ENCODE measurements around the gene TFAP2E.

The TFAP2E gene

DNA sequence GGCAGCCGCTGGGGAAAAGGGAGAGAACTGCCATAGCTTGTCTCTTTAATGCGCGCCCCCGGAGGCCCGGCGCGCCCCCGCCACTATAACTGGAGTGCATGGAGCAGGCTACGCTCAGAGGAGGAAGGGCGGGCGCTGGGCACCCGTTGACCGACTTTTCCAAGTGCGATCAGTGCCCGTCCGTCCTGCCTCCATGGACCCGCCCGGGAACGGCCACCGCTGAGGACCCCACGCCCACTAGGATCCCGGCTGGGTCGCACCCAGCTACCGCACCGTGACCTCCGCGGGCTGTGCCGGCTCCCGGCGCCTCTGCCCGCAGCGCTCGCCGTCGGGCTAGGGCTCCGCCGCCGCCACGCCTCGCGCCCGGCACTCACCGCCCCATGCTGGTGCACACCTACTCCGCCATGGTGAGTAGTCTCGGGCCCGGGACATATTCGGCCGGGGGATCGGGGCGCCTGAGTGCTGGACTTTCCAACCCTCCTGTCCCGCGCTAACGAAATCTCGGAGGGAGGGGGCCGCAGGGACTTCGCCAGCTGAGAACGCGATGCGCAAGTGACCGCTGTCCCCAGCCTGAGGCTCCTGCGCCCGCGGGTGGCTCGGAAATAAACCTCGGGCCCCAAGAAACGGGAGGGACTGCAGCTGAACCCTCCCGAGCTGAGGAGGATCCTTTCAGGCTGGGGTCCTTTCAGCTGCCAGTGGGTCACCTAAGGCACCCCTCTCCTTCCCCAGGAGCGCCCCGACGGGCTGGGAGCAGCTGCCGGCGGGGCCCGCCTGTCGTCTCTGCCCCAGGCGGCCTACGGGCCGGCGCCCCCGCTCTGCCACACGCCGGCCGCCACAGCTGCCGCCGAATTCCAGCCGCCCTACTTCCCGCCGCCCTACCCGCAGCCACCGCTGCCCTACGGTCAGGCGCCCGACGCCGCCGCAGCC, at the start of gene TFAP2E:
Gene TFAP2E, plus strand, starts transcription at position 117 of the 927 bp plus-strand sequence. Its CDS starts 264 bp downstream, at position 381.
- peak; percentile 9 for DNase-seq

DNA sequence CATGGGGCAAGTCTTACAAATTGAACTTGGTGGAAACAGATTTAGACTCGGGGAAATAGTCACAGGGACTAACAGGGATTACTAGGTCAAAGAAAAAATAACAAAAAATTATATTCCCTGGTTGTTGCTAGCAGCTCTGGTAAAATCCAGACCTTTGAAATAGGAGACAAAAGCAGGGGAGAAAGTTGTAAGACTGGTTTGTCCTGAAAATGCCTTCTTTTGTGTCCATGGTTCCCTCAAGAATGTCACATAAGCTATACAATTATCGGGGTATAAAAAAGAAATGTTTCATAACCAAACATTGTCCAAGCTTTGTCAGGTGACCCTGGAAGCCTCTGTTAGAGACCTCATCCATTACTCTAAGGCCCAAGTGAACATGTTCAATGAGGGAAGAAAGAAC, 49.0 kb upstream of the TFAP2E start:
- no peak for DNase-seq

DNA sequence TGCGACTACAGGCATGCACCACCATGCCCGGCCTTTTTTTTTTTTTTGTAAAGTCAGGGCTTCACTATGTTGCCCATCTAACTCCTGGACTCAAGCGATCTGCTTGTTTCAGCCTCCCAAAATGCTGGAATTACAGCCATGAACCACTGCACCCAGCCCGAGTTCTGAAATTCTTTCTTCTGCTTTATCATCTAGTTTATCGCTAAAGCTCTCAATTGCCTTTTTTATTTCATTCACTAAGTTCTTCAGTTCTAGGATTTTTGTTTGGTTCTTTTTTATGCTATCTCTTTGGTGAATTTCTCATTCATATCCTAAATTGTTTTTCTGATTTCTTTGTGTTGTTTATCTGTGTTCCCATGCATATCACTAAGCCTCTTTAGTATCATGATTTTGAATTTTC, 42.9 kb upstream of the TFAP2E start:
- no peak for DNase-seq

DNA sequence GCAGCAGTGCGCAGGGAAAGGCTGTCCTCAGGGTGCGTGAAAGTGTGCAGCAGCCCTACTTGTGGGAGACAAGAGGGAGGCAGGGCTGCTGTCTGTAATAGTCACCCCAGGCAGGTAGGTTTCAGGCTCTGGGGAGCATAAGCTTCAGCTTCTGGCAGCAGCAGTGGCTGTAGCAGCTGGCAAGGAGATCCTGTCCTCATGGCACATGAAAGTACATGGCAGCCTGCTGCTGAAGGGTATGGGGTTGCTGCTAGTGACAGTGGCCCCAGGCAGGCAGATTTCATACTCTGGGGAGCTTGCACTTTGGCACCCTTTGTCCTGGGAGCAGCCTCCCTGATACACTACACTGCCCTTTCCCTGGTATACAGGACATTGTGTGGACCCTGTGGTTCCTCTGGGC, 42.2 kb upstream of the TFAP2E start:
- DNase-seq, result no peak

DNA sequence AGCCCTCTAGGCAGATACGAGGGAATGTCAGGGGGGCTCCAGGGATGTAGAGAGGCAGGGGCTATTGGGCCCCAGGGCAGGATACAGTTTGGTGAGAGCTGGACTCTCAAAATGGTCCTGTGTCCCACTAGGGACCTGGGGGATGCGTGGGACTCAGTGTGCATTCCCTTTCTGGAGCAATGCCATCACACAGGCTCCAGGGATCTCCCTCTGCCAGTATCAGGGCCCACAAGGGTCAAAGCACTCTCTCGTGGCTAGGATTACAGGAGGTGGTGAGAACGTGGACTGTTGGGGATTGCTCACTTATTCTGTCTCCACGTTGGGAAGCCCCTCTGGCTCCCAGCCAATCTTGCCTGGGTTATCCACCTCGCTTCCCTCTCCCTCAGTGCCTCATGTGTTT, 41.7 kb upstream of the TFAP2E start:
- no peak for DNase-seq

DNA sequence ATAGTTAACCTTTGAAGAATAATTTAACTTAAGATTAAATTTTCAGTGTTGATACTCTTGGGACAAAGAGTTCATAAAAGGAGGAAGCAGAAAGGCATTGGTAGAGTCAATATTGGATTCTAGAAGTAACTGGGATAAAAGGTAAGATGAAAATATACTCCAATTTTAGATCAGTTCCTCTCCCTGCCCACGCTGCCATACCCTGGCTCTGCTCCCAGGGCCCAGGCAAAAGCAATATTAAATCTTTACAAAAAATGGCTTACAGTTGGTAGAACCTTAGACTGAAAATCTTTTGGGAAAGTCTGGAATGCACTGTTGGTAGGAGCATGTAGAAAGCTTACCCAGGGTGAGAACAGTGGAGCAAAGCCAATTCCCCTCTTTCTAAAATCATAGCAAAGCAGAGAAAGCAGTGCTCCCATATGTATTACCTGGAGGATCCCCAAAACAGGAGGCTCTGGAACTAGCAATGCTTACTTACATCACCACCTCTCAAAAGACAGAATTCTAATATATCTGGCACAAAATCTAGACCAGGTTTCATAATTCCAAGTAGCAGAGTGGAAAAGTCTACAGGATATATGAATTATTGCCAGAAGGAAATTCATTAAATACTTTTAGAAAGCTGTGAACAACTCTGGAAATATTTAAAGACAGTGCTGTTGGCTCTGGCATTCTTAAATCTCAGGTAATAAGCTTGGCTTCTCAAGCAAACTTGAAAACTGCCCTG, 40.5 kb upstream of the TFAP2E start:
- no peak for DNase-seq

DNA sequence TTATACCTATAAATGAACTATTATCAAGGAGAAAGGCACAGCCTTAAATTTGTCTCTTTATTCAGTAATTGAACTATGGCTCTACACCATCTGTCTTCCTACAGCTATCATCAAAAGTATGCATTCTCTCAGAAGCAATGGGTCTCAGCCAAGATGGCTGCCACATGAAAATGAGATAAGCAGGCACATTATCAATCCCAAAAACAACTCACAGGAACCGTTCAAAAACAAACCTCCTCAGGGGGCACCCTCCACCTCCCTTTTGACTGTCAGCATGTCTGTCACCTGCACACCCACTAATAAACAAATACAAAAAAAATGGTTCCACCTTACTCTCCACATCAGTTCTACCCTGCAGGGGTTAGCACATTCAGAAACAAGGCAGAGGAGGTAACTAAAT, 39.5 kb upstream of the TFAP2E start:
- DNase-seq, result no peak

DNA sequence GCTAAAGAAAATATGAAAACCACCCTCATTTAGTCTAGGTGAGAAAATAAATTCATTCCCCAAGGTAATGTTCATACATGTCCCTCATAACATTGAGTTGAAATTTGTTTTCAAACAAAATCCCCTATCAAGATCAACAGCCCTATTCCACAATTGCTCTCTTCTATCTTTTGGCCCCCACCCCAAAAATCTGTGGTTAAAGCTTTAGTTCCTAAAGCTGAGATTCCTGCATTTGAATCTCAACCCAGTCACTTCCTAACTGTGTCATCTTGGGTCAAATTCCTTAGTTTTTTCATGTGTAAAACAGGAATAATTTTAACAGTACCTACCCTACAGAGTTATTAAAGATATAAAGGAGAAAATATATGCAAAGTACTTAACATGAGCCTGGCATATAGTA, 37.9 kb upstream of the TFAP2E start:
- DNase-seq, result no peak

DNA sequence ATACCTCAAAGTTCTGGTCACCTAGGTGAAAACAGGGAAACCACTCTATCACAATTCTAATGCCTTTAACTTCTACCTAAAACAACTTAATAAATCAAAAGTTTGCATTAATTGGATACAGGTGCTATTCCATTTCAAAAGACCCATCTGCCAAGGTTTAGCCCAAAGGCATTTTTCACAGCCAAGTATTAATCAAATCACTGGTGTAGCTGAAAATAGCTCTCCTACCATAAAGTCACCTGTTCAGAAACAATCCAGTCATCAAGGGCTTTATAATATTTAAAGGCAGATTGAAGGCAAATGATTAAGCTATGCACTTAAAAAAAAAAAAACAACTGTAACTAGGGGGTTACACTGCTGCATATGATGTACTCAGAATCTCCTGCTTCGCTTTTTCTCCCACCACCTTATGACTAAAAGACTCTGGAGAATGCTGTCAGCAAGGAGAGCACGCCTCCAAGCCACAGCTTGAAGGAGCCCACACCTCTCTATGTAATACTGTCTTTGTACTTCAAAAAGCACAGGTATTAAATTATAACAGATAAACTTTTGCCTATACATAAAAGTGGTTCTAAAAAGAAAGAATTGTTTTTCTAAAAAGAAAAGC, 36.5 kb upstream of the TFAP2E start:
- no peak for DNase-seq

DNA sequence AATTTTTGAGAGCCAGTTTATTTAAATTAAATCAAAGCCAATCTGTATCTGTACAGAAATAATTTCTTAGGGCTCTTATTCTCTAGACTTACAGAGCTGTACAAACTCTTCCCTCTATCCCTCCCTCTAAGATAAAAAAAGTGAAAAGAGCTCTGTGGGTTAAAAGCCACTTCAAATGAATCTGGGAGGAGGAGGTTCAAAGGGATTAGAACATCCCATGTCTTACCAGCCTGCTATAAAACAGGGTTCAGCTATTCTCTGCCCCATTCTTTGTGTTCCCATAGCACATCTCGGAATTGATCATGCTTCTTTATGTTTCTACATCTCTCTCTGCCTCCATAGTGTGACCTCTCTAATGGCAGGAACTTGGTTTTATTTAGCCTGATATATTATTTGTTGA, 35.3 kb upstream of the TFAP2E start:
- no peak for DNase-seq

DNA sequence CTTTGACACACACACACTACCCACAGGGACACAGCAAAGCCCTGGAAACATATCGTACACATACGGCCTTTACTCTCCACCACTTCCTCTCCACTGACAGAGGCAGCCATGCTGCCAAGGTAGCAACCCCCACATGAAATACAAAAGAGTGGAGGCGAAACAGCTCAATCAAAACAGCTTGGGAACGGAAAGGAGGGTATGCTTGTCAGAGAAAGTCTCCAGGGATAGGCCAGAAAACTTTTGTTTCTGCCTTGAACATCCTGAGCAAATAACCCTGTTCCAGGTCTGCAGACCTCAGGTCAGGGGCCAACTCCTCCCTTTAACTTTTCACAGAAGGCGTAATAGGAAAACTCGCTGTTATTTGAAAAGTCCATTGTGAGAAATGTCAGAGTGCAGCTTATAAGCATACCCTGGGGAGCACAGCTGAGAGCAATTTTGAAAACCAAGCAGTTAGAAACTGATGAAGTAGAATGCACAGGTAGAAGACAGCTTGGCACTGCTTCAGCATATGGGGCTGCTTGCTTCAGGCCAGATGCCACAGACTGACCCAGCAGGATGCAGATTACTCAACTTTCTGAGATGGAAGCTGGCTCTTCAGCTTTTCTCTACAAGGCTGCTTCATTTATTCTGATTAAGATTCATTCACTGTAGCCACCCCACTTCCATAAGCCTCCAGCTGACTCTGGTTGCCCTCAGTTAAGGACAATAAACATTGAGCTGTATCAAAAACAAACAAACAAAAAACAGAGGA, 33.9 kb upstream of the TFAP2E start:
- peak; percentile 51 for DNase-seq

DNA sequence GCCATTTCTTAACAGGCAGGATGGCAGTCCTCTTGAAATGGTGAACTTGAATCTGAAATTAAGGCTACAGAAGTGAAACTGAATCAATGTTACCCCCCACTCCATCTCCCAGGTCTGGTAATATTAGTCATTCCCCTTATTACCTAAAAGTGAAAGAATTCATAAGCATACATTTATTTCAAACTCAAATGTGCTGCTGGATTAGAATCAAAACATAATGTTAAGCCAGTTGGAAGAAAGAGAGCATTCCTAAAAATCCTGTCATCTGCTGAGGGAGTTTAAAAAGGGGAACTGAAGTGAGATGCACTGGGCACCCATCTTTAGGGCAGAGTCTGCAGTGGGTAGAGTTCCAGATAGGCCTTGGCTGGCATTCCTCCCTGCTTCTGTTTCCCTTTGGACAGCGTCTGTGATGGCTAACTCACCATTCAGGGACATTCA, 33.3 kb upstream of the TFAP2E start:
- DNase-seq, result peak; percentile 58

DNA sequence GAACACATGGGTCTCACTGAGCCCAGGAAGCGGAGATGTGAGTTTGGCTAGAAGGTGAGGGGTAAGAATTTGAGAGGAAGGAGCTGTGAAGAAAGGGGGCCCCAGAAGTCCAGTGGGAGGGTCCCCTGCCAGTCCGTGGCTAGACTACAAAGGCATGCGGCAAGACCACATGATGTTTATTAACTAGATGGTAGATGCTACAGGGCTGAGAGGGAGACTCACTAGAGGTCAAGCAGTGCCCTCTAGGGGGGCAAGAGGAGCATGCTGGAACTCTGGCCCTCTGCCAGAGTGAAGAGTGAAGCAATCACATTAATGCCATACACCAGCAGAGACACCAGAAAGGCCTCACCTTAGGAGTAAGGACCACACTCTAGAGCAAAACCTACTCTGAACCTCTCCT, 28.1 kb upstream of the TFAP2E start:
- DNase-seq, result peak; percentile 83

DNA sequence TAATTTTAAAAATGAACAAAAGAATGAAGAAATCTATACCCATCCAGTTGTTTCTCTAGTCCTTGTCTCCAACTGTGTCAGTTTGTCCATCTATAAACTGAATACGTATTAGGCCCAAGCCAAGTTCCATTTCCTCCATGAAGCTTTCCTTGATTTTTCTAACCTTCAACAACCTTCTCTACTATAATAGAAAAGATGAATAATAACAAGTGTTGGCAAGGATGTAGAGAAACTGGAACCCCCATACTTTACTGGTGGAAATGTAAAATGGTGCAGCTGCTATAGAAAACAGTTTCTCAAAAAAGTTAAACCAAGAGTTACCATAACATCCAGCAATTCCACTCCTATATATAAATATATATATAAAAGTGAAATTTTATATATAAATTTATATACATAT, 26.5 kb upstream of the TFAP2E start:
- no peak for DNase-seq

DNA sequence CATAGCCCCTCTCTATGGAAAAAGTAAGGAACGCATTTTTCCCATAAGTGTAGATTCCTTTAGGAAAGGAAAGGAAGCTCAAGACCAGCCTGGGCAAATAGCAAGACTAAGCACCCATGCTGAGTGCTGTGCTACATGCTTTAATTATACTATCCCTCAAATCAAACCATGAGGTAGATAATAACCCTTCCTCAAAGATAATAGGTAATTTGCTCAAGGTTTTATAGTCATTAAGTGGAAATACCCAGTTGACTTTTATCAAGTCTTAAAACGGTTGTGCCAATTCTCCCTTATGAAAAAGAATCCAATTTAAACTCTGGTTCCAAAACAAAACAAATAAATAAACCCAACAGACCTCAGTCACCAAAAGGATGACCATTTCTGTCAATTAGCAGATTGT, 19.3 kb upstream of the TFAP2E start:
- no peak for DNase-seq

DNA sequence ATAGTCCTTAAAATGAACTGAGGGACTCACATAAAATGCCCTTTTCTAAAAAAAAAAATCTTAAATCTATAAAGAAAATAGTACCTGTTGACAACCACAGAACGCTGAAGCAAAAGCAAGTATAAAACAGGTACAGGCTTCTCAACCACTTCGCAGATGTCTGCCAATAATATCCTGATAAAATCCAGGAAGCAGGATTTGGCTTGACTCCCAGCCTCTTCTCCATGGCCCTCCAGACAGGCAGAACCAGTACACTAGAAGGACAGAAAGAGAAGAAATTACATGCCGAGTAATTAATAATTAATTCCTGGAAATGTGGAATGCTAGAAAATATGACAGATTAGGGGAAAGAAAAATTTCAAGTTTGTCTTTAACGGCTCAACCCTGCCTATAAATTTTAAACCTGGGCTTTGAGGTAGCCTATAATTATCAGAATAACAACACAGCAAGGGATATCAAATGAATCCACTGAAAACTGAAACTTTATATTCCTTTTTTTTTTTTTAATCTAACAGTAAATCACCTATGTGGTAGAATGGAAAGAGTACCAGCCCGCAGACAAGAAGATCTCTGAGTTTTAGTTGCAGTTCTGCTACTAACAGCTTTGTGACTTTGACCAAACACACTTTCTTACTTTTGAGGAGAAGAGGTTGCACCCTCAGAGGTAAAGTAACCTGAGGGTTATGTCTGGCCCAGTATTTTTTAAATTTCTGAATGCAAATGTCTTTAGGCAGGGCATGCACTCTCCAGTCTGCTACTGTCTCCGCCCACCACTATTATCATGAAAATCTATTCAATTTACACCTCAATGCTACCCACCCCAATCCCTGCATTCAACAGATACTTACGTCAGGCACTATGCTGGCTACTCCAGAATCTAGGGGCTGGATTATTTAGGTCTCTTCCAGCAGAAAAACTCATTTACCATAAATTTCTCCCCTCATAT, 18.6 kb upstream of the TFAP2E start:
- DNase-seq, result no peak

DNA sequence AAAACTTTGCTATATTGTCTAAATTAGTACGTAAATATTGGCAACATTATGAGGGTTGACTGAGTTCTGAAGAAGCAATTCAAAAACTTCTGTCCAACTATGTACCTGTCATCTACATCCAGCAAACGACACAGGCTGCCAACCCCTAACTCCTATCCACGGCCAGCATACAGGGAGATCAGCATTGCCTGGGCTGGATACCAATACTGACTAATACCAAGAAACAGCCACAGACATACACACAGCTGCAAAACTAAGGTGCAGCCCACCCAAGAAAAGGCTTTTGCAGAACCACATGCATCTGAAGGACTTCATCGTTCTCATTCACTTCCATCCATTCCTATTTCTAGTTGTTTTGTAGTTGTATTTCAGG, 17.9 kb upstream of the TFAP2E start:
- DNase-seq, result no peak

DNA sequence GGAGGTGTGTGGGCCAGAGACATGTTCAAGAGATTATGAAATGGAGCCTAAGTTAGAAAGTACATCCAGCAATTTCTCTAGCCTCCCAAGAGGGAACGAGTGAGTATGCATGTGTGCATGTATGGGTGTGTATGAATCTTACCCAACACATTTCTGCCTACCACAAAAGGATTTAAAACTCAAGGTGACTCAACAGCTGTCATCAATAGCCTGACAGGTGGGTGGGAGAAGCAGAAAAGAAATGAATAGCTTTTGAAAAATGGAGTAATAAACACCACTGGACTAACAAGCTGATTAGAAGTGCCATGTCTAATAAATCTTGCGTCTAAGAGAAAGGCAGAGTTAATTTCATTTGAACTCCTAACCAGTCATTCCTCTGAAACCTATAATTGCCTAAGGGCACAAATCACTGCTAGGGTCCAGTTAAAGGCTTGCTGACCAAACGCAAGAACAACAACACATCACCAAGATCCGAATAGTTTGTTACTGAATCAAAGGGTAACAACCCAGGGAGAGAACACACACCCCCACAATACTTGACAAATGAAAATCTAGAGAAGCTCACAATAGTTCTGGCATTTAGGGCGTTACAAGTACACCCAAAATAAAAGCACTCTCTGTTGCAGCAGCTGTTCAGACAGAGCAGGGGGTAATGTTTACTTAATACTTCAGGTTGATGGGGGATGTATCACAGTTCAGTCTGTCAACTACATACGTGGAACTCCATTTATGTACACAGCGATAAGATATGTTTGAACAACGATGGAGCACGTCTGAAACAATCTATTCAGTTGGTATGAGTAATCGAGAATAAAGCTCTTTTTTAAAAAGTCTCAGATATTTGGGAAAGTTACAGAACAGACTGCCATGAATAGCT, 17.3 kb upstream of the TFAP2E start:
- peak; percentile 28 for DNase-seq

DNA sequence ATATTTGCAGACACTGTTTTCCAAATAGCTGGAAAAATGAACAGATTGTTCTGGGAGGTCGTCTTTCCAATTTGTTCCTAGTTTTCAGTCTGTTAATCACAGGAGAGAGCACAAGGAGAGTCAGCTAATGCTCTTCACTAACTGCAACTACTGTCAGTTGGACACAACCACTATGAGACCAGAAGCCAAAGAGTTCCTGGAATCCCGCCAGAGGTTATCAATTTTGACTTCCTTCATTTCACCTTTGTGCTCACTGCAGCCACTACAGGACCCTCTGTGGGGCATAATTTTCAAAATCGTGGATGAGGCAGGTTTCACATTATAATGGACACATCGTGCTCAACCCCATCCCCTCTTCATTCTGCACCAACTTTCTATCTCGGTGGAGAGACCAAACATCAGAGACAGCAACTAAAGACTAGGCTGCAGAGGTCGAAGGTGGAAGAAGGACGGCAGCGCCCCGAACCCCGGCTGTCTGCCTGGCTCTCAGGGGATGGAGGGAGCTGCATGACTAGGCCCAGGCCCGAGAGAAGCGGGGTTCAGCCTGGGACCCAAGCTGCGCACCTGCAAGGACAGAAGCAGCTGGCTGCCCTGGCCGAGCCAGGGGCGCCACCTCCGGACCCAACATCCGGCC, 16.5 kb upstream of the TFAP2E start:
- DNase-seq, result no peak

DNA sequence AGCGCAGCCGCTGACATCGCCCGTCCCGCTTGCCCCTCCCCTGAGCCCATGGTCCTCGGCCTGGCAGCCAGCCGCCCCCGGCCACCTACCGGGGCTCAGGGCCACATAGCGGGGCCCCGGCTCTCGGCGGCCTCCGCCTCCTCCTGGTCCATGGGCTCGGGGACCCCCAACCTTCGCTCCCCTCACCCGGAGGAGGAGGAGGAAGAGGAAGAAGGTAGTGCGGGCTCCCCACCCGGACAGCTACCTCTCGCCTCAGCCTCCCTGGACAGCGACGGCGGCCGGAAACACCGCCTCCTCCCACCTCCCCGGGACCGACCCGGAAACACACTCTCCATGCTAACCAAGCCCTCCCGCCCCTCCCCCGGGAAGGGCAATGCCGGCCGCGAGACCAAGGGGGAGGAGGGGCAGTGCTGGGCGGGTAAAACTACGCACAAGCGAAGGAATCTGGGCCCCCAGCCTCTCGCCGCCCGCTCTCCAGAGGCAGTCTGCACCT, 15.9 kb upstream of the TFAP2E start, which contains the start of gene KIAA0319L:
Gene KIAA0319L, minus strand, starts transcription at position 286 of the 493 bp plus-strand sequence. CDS start 2,912 bp downstream, outside the sequence.
- DNase-seq, result peak; percentile 76

All from MV-4-11 (cell line).